ENCODE data around the gene FNDC8. TPM values are rescaled to one million over a fixed set of nuclear protein-coding genes. Genes with fewer than 3 reads are reported as not detected.

FNDC8 gene
- not detected in 2 replicates for total RNA-seq

GRCh38 chr17:35121315-35121714 is at the start of gene FNDC8:
Gene FNDC8, plus strand, starts transcription at chr17:35121615. Its CDS starts 79 bp downstream, at chr17:35121694.

DNA sequence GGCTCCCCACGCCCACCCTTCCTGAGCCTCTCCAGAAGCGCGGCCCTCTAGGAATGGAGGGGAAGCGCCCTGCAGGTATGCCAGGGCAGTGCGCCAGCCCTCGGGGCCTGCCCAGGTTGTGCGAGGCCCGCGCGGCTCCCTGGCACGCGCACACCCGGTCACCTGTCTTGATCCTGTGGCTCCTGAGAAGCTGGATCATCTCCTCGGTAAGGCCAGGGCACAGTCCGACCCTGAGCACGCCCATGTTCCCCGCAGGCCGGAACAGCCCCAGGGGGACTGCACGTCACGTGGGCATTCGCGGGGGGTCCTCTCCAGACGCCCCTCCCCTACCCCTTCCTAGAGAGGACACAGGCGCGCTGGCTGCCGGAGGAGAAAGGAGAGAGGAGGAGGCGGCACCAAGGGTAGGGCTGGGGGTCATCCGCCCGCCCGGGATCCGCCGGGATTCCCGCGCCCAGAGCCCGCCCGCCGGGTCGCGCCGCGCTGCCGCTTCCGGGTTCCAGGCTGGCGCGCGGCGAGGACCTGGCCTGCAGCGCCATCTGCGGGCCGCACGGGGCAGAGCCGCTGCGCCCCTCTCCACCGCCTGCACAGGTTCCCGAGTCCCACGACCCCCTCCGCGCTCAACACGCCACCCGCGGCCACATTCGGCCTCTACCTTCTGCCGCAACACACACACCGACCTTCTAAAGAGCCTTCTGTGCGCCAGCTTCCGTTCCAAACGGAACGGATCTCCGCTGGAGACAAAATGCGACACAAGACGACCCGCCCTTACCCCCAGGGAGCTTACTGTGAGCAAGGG is 1.8 kb upstream of the FNDC8 start, which contains the start of gene RAD51D:
Gene RAD51D (minus strand): TSS at position 491 of the 796 bp plus-strand sequence. CDS start 247 bp downstream, at position 244.

DNA sequence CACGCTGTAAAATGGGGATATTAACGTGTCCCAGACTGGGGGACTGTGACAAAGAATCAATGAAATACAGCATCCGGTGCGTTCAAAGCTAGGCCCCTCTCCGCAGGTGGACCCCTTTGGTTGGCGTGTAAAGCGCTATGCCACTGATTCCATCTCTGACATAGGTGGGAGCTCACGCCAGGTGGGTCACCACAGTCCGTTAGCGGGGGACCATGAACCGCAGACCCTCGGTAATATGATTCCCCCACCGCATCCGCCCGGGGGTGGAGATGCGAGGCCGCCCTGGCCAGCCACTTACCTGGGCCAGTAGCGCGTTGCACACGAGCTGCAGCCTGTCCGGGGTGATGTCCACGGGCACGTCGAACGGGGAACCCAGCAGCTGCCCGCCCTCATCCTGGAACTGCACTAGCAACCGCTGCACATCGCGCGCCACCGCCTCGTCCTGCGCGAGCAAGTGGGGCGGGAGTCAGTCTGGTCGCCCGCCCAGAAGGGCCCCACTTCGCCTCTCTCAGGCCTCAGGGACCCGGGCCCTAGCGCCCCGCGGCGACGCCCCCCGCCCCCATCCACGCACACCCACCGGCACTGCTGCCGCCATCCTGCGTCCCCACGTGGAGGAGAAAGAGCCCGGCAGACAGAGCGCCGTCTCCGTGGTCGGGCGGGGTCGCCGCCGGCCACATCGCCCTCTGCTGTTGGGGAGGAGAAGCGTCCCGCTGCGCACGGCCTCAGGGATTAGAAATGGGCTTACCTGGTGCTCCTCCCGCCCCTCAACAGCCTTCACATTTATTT is 20.5 kb downstream of the FNDC8 start, which contains the start of gene NLE1:
Gene NLE1 (minus strand): TSS at position 623 of the 786 bp plus-strand sequence. CDS start 28 bp downstream, at position 595.

DNA sequence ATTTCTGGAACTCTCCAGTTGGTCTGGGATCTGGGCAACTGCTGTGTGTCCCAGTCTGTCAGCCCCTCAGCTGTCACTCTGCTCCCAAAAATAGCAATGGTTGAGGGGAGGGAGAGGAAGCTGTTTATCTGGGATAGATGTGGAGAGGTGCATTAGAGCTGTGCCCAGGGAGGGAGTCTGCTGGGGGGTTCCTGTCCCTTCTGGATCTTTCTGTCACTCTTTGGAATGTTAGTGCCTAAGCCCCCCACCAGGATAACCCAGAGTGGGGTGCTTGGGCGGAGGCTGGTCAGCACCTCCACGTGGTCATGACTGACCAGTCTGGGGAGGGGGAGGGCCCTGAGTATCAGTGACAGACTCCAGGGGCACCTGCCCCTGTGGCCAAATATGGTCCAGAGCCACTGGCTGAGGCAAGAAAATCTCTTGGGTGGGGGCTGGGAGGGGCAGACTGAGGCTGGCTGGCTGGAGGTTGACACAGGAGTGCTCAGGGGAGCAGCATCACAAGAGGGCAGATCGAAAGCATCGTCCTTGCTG is 26.0 kb downstream of the FNDC8 start, which contains the start of gene UNC45B:
Gene UNC45B (plus strand): TSS at position 443 of the 531 bp plus-strand sequence. CDS start 447 bp downstream, outside the sequence.

Other genes with a start within 250 kb of the FNDC8 start
- gene CCT6B, start 160.2 kb upstream of the FNDC8 start, total RNA-seq = 0.62 and 0.91 TPM in 2 replicates
- gene ZNF830, start 160.1 kb upstream of the FNDC8 start, total RNA-seq = 9.5 and 12.8 TPM in 2 replicates
- gene LIG3, start 141.1 kb upstream of the FNDC8 start, total RNA-seq = 23.9 and 28.1 TPM in 2 replicates
- 18.5 and 25.1 TPM in 2 replicates for gene RFFL, start 57.9 kb upstream of the FNDC8 start, total RNA-seq
- gene RAD51D, start 1.8 kb upstream of the FNDC8 start, total RNA-seq = 5.9 and 15.5 TPM in 2 replicates
- 26.0 and 34.0 TPM in 2 replicates for gene NLE1, start 20.7 kb downstream of the FNDC8 start, total RNA-seq
- gene UNC45B, start 26.2 kb downstream of the FNDC8 start, total RNA-seq = under 0.01 TPM in 1 of 2 replicates, not detected in the other
- gene SLC35G3, start 72.8 kb downstream of the FNDC8 start, total RNA-seq = not detected in 2 replicates
- gene SLFN5, start 121.5 kb downstream of the FNDC8 start, total RNA-seq = 30.3 and 53.1 TPM in 2 replicates